PFSK-1 (cell line): Measurements from ENCODE around the gene IFI30.

Source experiments
- POLR2AphosphoS5 ChIP-seq: IDR thresholded peaks from 2 replicates; pipeline ENCODE4 v1.6.1; 2012; ENCODE audit warnings: low read depth, mild to moderate bottlenecking, control low read depth, low read length, moderate library complexity
- SIN3A ChIP-seq: IDR thresholded peaks from 2 replicates; pipeline ENCODE4 v1.6.1; 2012; ENCODE audit warnings: mild to moderate bottlenecking, low read length, moderate library complexity, borderline replicate concordance; ENCODE audit not compliant: insufficient read depth
- TAF1 ChIP-seq: IDR thresholded peaks from 2 replicates; pipeline ENCODE4 v1.6.1; 2012; ENCODE audit warnings: low read length, control low read depth, borderline replicate concordance; ENCODE audit not compliant: insufficient read depth
- TF ChIP-seq, protein P1 (sequence below), 2 experiments: IDR thresholded peaks; 2 replicates each; pipeline versions ENCODE4 v1.6.1 to v1.8.0; 2011 to 2012; ENCODE audit warnings: low read depth in 2 of 2, low read length in 2 of 2, control low read depth in 1 of 2, inconsistent platforms in 1 of 2, mild to moderate bottlenecking in 1 of 2, moderate library complexity in 1 of 2; ENCODE audit not compliant: insufficient read depth in 1 of 2

DNA sequence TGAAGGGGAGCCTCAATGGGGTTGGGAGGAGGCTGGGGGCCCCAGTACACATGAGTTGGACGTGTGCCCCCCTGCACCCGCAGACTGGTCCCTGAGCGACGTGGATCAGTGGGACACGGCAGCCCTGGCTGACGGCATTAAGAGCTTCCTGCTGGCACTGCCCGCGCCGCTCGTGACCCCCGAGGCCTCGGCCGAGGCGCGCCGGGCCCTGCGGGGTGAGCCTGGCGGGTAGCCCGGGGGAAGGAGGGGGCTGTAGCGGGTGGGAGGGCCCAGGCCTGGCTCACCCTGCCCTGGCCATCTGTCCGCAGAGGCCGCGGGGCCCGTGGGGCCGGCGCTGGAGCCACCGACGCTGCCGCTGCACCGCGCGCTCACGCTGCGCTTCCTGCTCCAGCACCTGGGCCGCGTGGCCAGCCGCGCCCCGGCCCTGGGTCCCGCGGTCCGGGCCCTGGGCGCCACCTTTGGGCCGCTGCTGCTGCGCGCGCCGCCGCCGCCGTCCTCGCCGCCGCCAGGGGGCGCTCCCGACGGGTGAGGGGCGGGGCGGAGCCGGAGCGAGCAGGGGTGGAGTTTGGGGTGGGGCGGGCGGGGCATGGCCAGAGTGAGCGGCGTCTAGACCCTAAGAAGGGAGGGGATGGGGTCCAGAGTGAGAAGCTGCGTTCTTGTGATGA is 12.5 kb upstream of the IFI30 start:
- TF ChIP-seq POLR2AphosphoS5 (no peak), TAF1 (no peak), SIN3A (no peak)
- TF ChIP-seq, protein P1, sequence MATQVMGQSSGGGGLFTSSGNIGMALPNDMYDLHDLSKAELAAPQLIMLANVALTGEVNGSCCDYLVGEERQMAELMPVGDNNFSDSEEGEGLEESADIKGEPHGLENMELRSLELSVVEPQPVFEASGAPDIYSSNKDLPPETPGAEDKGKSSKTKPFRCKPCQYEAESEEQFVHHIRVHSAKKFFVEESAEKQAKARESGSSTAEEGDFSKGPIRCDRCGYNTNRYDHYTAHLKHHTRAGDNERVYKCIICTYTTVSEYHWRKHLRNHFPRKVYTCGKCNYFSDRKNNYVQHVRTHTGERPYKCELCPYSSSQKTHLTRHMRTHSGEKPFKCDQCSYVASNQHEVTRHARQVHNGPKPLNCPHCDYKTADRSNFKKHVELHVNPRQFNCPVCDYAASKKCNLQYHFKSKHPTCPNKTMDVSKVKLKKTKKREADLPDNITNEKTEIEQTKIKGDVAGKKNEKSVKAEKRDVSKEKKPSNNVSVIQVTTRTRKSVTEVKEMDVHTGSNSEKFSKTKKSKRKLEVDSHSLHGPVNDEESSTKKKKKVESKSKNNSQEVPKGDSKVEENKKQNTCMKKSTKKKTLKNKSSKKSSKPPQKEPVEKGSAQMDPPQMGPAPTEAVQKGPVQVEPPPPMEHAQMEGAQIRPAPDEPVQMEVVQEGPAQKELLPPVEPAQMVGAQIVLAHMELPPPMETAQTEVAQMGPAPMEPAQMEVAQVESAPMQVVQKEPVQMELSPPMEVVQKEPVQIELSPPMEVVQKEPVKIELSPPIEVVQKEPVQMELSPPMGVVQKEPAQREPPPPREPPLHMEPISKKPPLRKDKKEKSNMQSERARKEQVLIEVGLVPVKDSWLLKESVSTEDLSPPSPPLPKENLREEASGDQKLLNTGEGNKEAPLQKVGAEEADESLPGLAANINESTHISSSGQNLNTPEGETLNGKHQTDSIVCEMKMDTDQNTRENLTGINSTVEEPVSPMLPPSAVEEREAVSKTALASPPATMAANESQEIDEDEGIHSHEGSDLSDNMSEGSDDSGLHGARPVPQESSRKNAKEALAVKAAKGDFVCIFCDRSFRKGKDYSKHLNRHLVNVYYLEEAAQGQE (IDR thresholded peaks at IDR 0.05; ENCODE audit: insufficient read depth in 1 of 2, low read depth in 2 of 2, low read length in 2 of 2): no peak
